ENCODE results near the gene CAMK2B. TPM values are rescaled to one million over a fixed set of nuclear protein-coding genes. Genes with fewer than 3 reads are reported as not detected.

Gene CAMK2B
- total and polyA plus RNA-seq, 7 experiments from 2014 or later: 0.12 to 0.61 TPM; not detected in 5

GRCh38 chr7:44265728-44266127 is 59.7 kb downstream of the CAMK2B start:
- H3K9me3 Mint-ChIP-seq: no peaks in the 10 kb centered on the region
- H3K27ac ChIP-seq (ENCODE audit: low read depth, low read length): no peak overlapping the region
- no peaks in the 10 kb centered on the region for H3K27me3 ChIP-seq (ENCODE audit: control insufficient read depth in 2 of 2, insufficient read depth in 2 of 2, low read length in 2 of 2)
- no peak for ATAC-seq
- ChIA-PET POLR2A (no interaction called here), CTCF (no interaction called here)
- H3K4me1 Mint-ChIP-seq: peaks cover 0 to 4% (median 0%) of the 10 kb centered on the region in 7 donors
- no peak overlapping the region for H3K4me3 Mint-ChIP-seq
- no peak for DNase-seq
- no peak overlapping the region for H3K4me3 ChIP-seq (ENCODE audit: low read length)
- no peaks in the 10 kb centered on the region for H3K9me3 ChIP-seq (ENCODE audit: control insufficient read depth in 2 of 3, low read length in 3 of 3)
- no peaks in the 10 kb centered on the region for H3K36me3 ChIP-seq (ENCODE audit: control insufficient read depth in 2 of 3, insufficient read depth in 3 of 3, low read length in 3 of 3)
- no peaks in the 10 kb centered on the region for H3K27me3 Mint-ChIP-seq
- H3K36me3 Mint-ChIP-seq: no peaks in the 10 kb centered on the region
- intact Hi-C loops (cut with micrococcal nuclease): no loop called here
- H3K27ac Mint-ChIP-seq: no peak overlapping the region
- no peaks in the 10 kb centered on the region for H3K4me1 ChIP-seq (ENCODE audit: control insufficient read depth in 2 of 2, insufficient read depth in 2 of 2, low read length in 2 of 2)

- H3K4me3 Mint-ChIP-seq: no peak overlapping the region
- Histone ChIP-seq H3K27me3 (ENCODE audit: control insufficient read depth in 2 of 2, insufficient read depth in 2 of 2, low read length in 2 of 2) (no peaks in the 10 kb centered on the region), H3K27ac (ENCODE audit: low read depth, low read length) (no peak overlapping the region), H3K4me1 (ENCODE audit: control insufficient read depth in 2 of 2, insufficient read depth in 2 of 2, low read length in 2 of 2) (no peaks in the 10 kb centered on the region), H3K36me3 (ENCODE audit: control insufficient read depth in 2 of 3, insufficient read depth in 3 of 3, low read length in 3 of 3) (no peaks in the 10 kb centered on the region), H3K4me3 (ENCODE audit: low read length) (no peak overlapping the region), H3K9me3 (ENCODE audit: control insufficient read depth in 2 of 3, low read length in 3 of 3) (no peaks in the 10 kb centered on the region)
- no peaks in the 10 kb centered on the region for H3K27me3 Mint-ChIP-seq
- no peak overlapping the region for H3K27ac Mint-ChIP-seq
- DNase-seq (no peak), ATAC-seq (no peak)
- no peaks in the 10 kb centered on the region for H3K9me3 Mint-ChIP-seq
- no peaks in the 10 kb centered on the region for H3K36me3 Mint-ChIP-seq
- peaks cover 0 to 10% (median 8%) of the 10 kb centered on the region in 7 donors for H3K4me1 Mint-ChIP-seq
- ChIA-PET POLR2A (no interaction called here), CTCF (no interaction called here)
- intact Hi-C loops (cut with micrococcal nuclease): no loop called here
These were observed 61.0 kb downstream of the CAMK2B start for GRCh38 chr7:44264221-44264931.

- Histone ChIP-seq H3K4me3 (ENCODE audit: low read length) (no peak overlapping the region), H3K9me3 (ENCODE audit: control insufficient read depth in 2 of 3, low read length in 3 of 3) (no peaks in the 10 kb centered on the region), H3K27me3 (ENCODE audit: control insufficient read depth in 2 of 2, insufficient read depth in 2 of 2, low read length in 2 of 2) (no peaks in the 10 kb centered on the region), H3K36me3 (ENCODE audit: control insufficient read depth in 2 of 3, insufficient read depth in 3 of 3, low read length in 3 of 3) (no peaks in the 10 kb centered on the region), H3K27ac (ENCODE audit: low read depth, low read length) (no peak overlapping the region), H3K4me1 (ENCODE audit: control insufficient read depth in 2 of 2, insufficient read depth in 2 of 2, low read length in 2 of 2) (peaks cover 2 to 6% of the 10 kb centered on the region in 2 donors)
- Mint-ChIP-seq H3K4me3 (no peak overlapping the region), H3K27me3 (no peaks in the 10 kb centered on the region), H3K4me1 (peaks cover 3 to 15% (median 12%) of the 10 kb centered on the region in 7 donors), H3K36me3 (no peaks in the 10 kb centered on the region), H3K27ac (no peak overlapping the region), H3K9me3 (no peaks in the 10 kb centered on the region)
- intact Hi-C loops (cut with micrococcal nuclease): no loop called here
- no peak for DNase-seq
- ChIA-PET POLR2A (no interaction called here), CTCF (no interaction called here)
- ATAC-seq: no peak
These were observed 61.9 kb downstream of the CAMK2B start for GRCh38 chr7:44263326-44264082.

GRCh38 chr7:44262031-44262430 is 63.4 kb downstream of the CAMK2B start:
- peaks cover 13 to 29% (median 25%) of the 10 kb centered on the region in 7 donors for H3K4me1 Mint-ChIP-seq
- no peak overlapping the region for H3K27ac Mint-ChIP-seq
- POLR2A ChIA-PET: no interaction called here
- intact Hi-C loops (cut with micrococcal nuclease): no loop called here
- ATAC-seq (no peak), DNase-seq (no peak)
- H3K9me3 Mint-ChIP-seq: no peaks in the 10 kb centered on the region
- H3K4me3 ChIP-seq (ENCODE audit: low read length): no peak overlapping the region
- H3K27me3 ChIP-seq (ENCODE audit: control insufficient read depth in 2 of 2, insufficient read depth in 2 of 2, low read length in 2 of 2): no peaks in the 10 kb centered on the region
- H3K27ac ChIP-seq (ENCODE audit: low read depth, low read length): no peak overlapping the region
- no peak overlapping the region for H3K4me3 Mint-ChIP-seq
- H3K4me1 ChIP-seq (ENCODE audit: control insufficient read depth in 2 of 2, insufficient read depth in 2 of 2, low read length in 2 of 2): peaks cover 17 to 20% of the 10 kb centered on the region in 2 donors
- no peaks in the 10 kb centered on the region for H3K36me3 ChIP-seq (ENCODE audit: control insufficient read depth in 2 of 3, insufficient read depth in 3 of 3, low read length in 3 of 3)
- H3K36me3 Mint-ChIP-seq: no peaks in the 10 kb centered on the region
- CTCF ChIA-PET: no interaction called here
- H3K9me3 ChIP-seq (ENCODE audit: control insufficient read depth in 2 of 3, low read length in 3 of 3): no peaks in the 10 kb centered on the region
- H3K27me3 Mint-ChIP-seq: no peaks in the 10 kb centered on the region

GRCh38 chr7:44261240-44261639 is 64.2 kb downstream of the CAMK2B start:
- H3K4me3 ChIP-seq (ENCODE audit: low read length): no peak overlapping the region
- ChIA-PET CTCF (no interaction called here), POLR2A (no interaction called here)
- ATAC-seq (no peak), DNase-seq (no peak)
- Mint-ChIP-seq H3K4me1 (peaks cover 13 to 29% (median 25%) of the 10 kb centered on the region in 7 donors), H3K36me3 (peaks cover 0 to under 1% (median 0%) of the 10 kb centered on the region in 5 donors), H3K27me3 (no peaks in the 10 kb centered on the region), H3K4me3 (peak overlapping the region in 1 of 10 donors; percentile 48), H3K9me3 (no peaks in the 10 kb centered on the region), H3K27ac (peak overlapping the region in 1 of 9 donors; percentile 32)
- H3K4me1 ChIP-seq (ENCODE audit: control insufficient read depth in 2 of 2, insufficient read depth in 2 of 2, low read length in 2 of 2): peaks cover 17 to 20% of the 10 kb centered on the region in 2 donors
- no peaks in the 10 kb centered on the region for H3K9me3 ChIP-seq (ENCODE audit: control insufficient read depth in 2 of 3, low read length in 3 of 3)
- no peaks in the 10 kb centered on the region for H3K36me3 ChIP-seq (ENCODE audit: control insufficient read depth in 2 of 3, insufficient read depth in 3 of 3, low read length in 3 of 3)
- no peaks in the 10 kb centered on the region for H3K27me3 ChIP-seq (ENCODE audit: control insufficient read depth in 2 of 2, insufficient read depth in 2 of 2, low read length in 2 of 2)
- no peak overlapping the region for H3K27ac ChIP-seq (ENCODE audit: low read depth, low read length)
- intact Hi-C loops (cut with micrococcal nuclease): no loop called here

GRCh38 chr7:44259547-44260457 is 65.6 kb downstream of the CAMK2B start:
- Mint-ChIP-seq H3K4me1 (peaks cover 13 to 29% (median 26%) of the 10 kb centered on the region in 7 donors), H3K36me3 (peaks cover 0 to 4% (median 0%) of the 10 kb centered on the region in 5 donors), H3K27me3 (no peaks in the 10 kb centered on the region), H3K4me3 (peak overlapping the region in 2 of 10 donors; percentile 25 to 45), H3K27ac (peak overlapping the region in 7 of 9 donors; percentile 58 to 78 (median 70)), H3K9me3 (peaks cover 0 to 1% (median 0%) of the 10 kb centered on the region in 11 donors)
- Histone ChIP-seq H3K27ac (ENCODE audit: low read depth, low read length) (no peak overlapping the region), H3K27me3 (ENCODE audit: control insufficient read depth in 2 of 2, insufficient read depth in 2 of 2, low read length in 2 of 2) (no peaks in the 10 kb centered on the region), H3K4me3 (ENCODE audit: low read length) (no peak overlapping the region), H3K4me1 (ENCODE audit: control insufficient read depth in 2 of 2, insufficient read depth in 2 of 2, low read length in 2 of 2) (peaks cover 17 to 20% of the 10 kb centered on the region in 2 donors), H3K36me3 (ENCODE audit: control insufficient read depth in 2 of 3, insufficient read depth in 3 of 3, low read length in 3 of 3) (no peaks in the 10 kb centered on the region), H3K9me3 (ENCODE audit: control insufficient read depth in 2 of 3, low read length in 3 of 3) (no peaks in the 10 kb centered on the region)
- intact Hi-C loops (cut with micrococcal nuclease): loop anchor here in 1 of 2 donors (5.0 kb wide), 2 partner anchors 217 to 587 kb away; partner anchors contain the start of gene H2AZ2
- ChIA-PET CTCF (no interaction called here), POLR2A (interaction anchor here (2.0 kb wide), 1 partner anchor 59 kb away, joined by 12 read pairs; the partner anchor contains the start of gene YKT6)
- ATAC-seq (no peak), DNase-seq (no peak)

All from naive thymus-derived CD4-positive, alpha-beta T cell (primary cell).